Measurements from ENCODE around the gene GPR15LG. TPM values are rescaled to one million over a fixed set of nuclear protein-coding genes. Genes with fewer than 3 reads are reported as not detected.

The GPR15LG gene
- 3.4 TPM in 2 replicates for total RNA-seq

DNA sequence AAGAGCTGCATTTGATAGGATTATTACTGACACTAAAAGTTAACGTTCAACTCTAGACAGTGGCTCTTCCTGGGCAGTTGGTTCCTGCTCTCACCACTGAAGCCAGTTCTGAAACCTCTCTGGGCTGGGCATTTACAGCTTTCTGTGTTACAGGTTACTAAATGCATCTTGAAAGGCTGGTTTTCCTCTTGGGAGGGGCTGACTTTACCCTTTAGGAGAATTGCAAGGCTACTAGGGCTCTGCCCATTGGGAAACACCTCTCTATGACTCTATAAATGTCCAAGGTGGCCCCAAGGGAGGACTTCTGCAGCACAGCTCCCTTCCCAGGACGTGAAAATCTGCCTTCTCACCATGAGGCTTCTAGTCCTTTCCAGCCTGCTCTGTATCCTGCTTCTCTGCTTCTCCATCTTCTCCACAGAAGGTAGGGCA, at the start of gene GPR15LG:
GPR15LG (plus strand) TSS at position 301 of the 429 bp plus-strand sequence; CDS start at position 352, 51 bp downstream.

DNA sequence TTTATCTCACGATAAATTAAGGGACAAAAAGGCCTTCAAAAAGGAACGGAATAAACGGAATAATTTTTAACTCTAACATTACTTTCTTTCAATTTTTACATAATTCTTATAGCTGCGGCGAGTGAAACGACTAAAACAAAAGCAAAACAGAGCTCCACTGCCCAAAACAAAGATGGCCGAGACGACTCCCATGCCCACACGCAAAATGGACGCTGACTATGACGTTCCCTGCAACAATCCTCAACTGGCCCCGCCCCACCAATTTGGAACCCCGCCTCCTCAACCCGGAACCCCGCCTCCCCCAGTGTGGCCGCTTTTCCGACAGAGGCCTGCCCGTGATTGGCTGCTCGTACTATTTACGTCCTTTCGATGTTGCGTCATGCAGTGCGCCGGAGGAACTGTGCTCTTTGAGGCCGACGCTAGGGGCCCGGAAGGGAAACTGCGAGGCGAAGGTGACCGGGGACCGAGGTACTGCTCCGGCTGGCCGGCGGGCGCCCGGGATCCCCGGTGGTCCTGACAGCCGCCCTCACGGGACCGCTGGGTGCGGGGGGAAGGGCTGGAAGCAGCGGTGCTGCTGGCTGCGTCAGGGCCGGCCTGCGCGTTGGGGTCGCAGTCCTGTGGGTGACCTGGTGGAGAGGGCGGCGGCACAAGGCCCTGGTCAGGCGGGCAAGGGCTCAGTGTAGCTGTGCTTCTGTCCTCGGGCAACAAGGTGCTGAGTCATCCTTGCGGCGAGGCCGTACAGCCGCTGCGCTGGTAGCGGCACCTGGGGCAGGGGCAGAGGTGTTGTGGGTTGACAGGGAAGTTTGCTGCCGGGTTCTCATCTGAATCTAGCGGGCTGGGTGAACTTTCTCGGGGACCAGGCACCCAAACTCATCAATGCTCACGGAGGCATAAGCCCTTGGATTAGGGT, 34.2 kb upstream of the GPR15LG start, which contains the start of gene GHITM:
GHITM (plus strand) TSS at position 384 of the 910 bp plus-strand sequence. CDS start 1,992 bp downstream, outside the sequence.

DNA sequence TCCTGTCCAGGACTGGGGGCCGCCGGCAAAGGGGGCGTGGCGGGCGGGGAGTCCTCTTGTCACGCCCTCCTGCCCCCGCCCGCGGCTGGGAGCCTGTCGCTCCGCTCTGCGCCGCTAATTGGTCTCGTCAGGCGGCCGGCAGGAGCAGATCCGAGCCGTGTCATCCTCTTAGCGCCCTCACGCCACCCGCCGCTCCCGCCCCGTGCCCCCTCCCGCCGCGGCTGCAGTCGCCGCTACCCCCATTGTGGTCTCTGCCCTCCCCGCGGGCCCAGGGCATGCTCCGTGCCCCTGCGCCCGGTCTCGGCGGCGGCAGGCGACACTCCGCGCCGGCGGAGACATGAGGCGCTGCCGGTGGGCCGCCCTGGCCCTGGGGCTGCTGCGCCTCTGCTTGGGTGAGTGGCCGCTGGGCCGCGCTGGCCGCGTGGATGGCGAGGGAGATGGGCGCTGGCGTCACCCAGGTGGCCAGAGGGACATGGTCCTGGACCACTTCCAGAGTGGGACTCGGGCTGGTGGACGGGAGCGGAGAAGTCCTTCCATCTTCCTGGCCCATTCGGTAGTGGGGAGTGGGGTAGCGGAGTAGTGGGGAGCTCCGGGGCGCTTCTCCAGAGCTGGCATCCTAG, 20.9 kb downstream of the GPR15LG start, which contains the start of gene CDHR1:
CDHR1 (plus strand) TSS at position 114 of the 620 bp plus-strand sequence; CDS start at position 338, 224 bp downstream.

GRCh38 chr10:84225427-84226173, 52.0 kb downstream of the GPR15LG start, which contains the start of gene LRIT2:
Gene LRIT2, minus strand, starts transcription at chr10:84225544. Its CDS starts 24 bp downstream, at chr10:84225520.

Other genes starting within 250 kb of the GPR15LG start
- 241 and 324 TPM in 2 replicates for gene GHITM, start 34.3 kb upstream of the GPR15LG start, total RNA-seq
- 4.0 and 5.8 TPM in 2 replicates for gene CDHR1, start 20.7 kb downstream of the GPR15LG start, total RNA-seq
- gene LRIT2, start 51.7 kb downstream of the GPR15LG start, total RNA-seq, result not detected in 2 replicates
- gene LRIT1, start 67.7 kb downstream of the GPR15LG start, total RNA-seq, result not detected in 2 replicates
- gene RGR, start 71.3 kb downstream of the GPR15LG start, total RNA-seq, result not detected in 2 replicates
- 21.2 and 32.0 TPM in 2 replicates for gene CCSER2, start 154.8 kb downstream of the GPR15LG start, total RNA-seq

All from tracheal epithelial cell (primary cell).